NCI-H774 (cell line): ENCODE results near the gene ZGPAT.
"Not testable (repeated sequence)": the region's sequence is repeated elsewhere in the genome, so short reads cannot be mapped to it uniquely, and the experiment has no call there.

Experiments used
- DNase-seq: peaks from one replicate; lab custom pipeline; 2025; lab: John Stamatoyannopoulos, UW

Gene ZGPAT, protein sequence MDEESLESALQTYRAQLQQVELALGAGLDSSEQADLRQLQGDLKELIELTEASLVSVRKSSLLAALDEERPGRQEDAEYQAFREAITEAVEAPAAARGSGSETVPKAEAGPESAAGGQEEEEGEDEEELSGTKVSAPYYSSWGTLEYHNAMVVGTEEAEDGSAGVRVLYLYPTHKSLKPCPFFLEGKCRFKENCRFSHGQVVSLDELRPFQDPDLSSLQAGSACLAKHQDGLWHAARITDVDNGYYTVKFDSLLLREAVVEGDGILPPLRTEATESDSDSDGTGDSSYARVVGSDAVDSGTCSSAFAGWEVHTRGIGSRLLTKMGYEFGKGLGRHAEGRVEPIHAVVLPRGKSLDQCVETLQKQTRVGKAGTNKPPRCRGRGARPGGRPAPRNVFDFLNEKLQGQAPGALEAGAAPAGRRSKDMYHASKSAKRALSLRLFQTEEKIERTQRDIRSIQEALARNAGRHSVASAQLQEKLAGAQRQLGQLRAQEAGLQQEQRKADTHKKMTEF

DNA sequence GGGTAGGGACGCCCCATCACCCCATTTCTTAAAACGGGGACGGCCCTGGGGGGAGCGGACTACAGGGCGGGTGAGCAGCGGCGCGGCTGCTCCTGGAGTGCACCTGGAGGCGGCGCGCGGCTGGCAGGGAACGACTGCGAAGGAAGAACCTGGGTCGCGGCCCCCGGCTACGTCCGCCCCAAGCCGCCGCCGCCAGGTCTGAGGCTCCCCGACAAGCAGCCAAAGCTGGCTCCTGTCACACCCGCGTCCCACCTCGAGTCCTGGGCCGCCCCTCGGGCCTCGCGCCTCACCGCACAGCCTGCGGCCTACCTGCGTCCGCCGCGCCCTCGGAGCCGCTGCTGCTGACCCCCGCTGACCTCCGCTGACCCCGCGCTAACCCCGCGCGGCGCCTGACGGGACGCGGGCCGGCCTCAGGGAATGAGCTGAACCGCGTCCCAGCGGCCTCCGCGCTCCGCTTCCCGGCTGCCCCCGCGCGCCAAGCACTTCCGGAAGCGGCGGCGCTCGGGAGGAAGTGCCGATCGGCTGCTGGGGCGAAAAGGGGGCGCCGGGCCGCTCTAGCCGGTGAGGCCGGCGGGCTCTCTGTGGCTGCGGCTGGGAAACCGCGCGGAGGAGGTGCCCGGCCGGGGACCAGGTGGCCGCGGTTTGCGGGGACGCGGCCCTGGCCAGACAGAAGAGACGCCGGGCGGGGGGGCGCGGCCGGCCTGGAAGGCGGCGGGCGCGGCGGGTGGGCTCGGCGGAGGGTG lies at the start of gene ZGPAT, which contains the start of gene ARFRP1:
Gene ZGPAT (plus strand): TSS at position 482 of the 743 bp plus-strand sequence. CDS start 542 bp downstream, outside the sequence.
Gene ARFRP1 (minus strand): TSS at position 419 of the 743 bp plus-strand sequence. CDS start 885 bp downstream, outside the sequence.
- DNase-seq = peak; percentile 83

DNA sequence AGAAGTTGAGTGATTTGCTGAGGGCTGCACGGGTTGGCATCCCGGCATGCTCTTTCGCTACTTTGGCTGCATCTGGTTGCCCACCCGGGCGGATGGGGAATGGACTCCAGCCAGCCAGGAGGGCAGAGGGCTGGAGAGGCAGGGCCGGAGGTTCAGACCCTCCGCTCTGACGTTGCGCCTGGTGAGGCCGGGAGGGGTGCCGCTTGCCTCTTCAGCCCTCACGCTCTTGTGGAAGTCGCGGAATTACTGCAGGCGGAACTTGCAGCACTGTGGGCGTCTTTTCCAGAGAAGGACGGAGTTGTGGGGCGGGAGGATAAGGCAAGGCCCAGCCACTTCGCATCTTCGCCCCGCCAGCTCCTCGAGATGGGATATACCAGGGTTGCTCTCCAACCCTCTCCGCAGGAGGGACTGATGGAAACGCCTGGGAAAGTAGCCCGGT lies 49.1 kb upstream of the ZGPAT start:
- no peak for DNase-seq

DNA sequence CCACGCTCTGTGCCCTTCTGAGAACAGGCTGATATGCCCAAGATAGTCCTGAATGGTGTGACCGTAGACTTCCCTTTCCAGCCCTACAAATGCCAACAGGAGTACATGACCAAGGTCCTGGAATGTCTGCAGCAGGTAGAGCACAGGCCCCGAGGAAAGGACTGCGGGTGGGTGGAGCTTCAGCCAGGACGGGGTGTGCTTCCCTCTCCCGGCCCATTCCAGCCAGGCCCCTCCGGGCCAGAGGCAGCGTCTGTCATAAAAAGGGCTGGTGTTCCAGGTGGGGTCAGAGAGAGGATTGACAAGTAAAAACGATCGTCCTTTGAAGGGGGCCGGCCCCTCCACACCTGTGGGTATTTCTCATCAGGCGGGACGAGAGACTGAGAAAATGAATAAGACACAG lies 48.5 kb upstream of the ZGPAT start:
- no peak for DNase-seq

DNA sequence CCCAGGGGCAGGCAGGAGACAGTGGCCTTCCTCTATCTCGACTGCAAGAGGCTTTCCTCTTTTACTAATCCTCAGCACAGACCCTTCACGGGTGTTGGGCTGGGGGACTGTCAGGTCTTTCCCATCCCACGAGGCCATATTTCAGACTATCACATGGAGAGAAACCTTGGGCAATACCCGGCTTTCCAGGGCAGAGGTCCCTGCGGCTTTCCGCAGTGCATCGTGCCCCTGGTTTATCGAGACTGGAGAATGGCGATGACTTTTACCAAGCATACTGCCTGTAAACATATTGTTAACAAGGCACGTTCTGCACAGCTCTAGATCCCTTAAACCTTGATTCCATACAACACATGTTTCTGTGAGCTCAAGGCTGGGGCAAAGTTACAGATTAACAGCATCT lies 47.7 kb upstream of the ZGPAT start:
- DNase-seq = not testable (repeated sequence)

DNA sequence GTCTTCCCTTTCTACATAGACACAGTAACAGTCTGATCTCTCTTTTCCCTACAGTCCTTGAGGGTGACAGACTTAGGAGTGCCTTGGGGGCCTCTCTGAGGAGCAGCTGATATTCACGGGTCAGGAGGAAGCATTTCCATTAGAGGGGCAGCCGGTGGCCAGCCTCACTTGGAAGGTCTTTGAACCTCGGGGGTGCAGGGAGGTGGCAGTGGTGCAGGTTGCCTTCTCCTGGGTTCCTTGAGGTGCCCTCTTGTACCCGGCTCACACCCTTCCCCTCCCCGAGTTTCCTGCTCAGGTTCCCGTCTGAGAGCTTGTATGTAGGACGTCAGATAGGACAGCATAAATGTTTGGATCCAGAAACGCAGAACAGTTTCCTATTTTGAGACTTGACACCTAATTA lies 47.2 kb upstream of the ZGPAT start:
- DNase-seq = no peak

DNA sequence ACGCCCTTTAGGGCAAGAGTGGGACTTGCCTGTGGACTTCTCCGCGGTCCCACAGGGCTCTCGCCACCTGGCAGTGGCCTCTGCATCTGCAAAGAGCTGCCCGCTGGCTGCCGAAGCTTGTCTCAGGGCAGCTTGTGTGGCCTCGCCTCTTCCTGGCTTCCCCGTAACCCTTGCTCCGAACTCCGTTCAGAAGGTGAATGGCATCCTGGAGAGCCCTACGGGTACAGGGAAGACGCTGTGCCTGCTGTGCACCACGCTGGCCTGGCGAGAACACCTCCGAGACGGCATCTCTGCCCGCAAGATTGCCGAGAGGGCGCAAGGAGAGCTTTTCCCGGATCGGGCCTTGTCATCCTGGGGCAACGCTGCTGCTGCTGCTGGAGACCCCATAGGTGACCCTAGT lies 46.7 kb upstream of the ZGPAT start:
- no peak for DNase-seq

DNA sequence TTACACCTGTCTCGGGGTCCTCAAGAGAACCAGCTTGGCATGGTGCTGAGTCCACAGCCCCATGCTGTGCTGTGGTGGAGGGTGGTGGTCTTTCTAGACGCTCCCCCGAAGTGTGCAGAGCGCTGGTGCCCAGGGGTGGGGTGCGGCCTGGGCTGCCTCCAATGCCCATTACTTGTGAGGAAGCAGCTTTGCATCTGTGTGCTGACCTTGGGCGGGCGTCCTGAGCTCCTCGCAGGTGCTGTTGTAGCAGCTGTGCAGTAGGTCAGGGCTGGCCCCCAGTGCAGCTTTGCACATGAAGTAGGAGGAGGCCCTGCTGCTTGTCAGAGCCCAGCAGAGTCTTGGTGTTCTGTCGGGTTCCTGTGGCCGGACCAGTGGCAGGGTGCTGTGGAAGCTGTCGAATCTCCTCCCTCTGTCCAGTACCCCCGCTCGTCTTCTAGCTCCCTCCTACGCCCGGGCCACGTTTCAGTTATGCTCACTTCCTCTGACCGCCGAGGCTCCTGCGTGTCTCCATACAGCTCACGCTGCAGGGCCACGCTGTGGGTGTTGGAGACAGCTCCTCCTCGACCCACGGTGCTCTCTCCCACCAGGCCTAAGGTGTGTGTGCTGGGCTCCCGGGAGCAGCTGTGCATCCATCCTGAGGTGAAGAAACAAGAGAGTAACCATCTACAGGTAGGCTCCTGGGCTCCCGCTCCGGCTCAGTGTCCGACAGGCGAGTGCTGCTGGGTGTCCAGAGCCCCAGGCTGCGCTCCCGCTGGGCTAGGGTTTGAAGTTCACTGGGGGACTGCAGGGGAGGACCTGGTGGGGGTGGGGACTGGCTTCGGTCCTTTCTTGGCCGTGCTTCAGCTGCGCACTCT lies 45.7 kb upstream of the ZGPAT start:
- no peak for DNase-seq

DNA sequence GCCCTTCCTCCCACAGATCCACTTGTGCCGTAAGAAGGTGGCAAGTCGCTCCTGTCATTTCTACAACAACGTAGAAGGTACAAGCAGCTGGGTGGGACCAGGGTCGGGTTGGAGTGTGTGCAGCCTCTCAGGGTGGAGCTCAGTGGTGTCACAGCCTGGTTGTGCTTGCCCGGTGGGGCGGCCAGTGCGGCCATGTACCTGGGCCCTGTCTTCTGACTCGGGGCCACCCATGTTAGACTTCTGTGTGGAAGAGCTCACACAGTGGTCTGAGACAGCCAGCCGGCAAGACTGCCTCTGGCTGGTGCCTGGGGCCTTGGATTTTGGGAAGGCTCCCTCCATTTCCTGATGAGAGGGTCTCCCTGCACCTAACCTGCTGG lies 45.0 kb upstream of the ZGPAT start:
- DNase-seq = no peak

DNA sequence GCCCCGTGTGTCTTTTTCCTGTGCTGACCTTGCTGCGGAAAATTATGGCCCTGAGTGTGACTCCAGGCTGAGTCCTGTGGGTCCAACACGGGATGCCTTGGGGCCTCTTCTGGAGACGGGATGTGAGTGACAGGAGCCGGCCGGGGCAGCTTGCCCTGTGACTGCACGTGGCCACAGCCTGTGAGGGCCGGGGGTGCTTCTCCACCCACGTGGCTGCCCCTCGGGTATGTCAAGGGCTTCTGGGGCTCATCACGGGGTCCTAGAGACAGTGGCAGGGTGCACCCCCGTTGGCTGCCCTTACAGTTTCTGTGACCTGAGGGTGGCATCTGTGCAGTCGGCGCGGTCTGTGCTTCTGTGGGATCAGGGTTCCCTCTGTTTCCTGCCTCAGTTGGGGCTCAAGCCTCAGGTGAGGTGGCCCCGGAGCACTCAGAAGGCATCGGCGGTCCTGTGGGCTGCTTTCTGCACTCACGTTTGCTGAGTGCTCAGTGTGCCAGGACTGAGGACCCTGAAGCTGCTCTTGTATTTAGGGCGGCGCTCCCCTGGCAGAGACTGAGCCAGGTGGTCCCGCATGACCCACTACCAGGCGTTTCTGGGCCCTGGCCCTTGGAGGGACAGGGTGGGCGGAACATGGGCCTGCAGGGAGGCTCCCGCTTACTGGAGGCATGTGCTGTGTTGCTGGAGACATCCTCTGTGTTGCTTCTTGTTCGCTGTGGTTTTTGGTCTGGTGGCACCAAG lies 44.3 kb upstream of the ZGPAT start:
- DNase-seq = no peak

DNA sequence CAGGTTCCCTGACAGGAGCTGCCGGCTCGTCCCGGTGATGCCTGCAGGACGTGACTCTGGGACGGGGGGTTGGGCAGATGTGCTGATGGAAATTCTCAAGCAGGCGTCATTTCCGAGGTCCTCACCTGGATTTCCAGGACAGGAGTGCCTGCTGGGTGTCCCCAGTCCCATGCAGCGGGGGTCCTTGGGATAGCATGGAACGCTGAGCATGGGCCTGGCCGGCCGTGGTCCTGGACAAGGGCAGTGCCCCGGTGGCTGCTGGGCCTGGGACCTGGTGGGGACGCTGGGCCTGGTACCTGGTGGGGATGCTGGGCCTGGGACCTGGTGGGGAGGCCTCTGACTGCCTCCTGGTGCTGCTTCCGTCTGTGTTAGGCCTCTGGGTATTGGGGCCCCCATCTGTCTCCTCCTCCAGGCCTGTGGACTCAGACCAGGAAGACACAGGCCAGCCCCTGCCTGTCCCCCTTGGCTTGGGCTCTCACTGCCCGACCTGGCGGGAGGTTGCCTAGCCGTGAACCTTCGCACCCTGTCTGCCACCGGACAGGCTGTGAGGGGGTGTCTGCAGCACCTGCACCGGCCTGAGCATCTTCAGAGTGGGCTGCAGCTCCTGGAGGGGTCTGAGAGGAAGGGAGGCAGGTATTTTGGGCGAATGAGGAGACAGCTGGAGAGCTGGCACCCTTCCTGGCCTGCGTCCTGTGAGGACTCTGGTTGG lies 43.5 kb upstream of the ZGPAT start:
- no peak for DNase-seq

DNA sequence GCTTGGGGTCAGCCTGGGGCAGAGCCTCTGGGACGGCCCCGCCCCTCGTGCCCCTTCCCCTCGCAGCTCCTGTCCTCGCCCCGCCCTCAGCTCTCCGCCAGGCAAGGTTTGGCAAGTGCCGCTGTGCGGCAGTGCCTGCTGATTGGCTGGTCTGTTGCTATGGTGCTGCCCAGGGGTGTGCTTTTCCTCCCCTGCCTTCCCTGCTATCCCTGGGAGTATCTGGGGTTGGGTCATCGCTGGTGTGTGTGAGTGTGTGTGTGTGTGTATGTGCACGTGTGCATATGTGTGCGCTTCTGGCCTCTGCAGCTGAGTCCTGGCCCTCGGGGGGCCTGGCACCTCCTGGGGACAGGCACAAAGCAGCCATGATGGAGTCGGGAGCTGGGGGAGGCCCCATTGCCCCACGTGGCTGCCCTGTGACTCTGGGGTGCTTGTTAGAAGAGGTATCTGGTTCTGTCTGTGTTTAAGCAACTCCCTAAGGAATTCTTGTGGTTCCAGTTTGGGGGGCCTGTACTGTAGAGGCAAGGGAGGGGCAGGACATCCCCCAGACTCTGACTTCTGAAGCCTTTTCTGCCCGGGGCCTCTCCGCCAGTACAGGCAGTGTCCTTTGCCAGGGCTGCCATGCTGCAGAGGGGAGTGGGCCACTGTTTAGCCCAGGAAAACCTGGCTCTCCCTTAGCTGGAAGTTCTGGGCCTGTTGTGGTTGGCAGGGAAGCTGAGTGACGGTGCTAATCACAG lies 42.8 kb upstream of the ZGPAT start:
- DNase-seq = no peak

DNA sequence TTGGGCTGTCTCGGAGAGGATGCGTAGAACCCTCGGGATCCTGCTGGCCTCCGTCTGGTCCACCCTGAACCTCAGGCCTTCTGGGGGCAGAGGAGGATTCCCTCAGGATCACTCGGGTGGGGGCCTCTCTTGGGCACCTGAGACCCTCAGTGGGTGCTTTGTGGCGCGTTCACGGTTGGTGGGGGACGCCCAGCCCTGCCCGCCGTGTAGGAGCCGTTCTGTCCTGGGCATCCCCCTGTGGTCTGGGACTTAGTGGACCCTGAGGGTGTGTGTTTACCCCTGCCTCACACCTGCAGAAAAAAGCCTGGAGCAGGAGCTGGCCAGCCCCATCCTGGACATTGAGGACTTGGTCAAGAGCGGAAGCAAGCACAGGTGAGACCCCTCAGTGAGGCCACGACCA lies 42.1 kb upstream of the ZGPAT start:
- no peak for DNase-seq

DNA sequence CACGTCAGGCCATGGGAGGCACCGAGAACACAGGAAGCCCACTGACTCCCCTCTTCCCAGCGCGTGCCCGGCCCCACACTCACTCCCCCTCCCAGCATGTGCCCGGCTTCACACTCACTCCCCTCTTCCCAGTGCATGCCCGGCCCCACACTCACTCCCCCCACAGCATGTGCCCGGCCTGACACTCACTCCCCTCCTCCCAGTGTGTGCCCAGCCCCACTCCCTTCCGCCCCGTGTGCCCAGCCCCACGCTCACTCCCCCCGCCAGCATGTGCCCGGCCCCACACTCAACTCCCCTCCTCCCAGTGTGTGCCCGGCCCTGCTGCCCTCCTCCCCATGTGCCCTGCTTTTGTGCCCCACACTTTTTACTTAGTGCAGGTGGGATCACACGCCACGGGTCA lies 40.0 kb upstream of the ZGPAT start:
- no peak for DNase-seq

DNA sequence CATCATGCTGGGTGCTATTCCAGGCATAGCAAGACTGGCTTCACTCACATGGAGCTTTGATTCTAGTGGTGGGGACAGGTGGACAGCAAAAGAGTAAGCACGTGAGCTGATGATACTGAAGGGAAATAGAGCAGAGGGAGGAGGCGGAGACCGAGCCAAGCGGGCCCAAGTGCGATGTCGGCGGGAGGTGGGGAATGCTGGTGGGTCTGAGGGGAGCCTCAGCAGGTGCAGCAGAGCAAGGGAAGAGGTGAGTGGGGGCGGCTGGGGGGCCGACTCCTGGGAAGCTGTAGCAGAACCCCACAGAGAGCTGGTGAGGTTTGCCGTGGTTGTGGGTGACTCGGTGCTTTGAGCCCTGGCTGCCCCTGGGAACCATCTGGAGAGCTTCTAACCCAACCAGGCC lies 39.5 kb upstream of the ZGPAT start:
- DNase-seq = no peak

DNA sequence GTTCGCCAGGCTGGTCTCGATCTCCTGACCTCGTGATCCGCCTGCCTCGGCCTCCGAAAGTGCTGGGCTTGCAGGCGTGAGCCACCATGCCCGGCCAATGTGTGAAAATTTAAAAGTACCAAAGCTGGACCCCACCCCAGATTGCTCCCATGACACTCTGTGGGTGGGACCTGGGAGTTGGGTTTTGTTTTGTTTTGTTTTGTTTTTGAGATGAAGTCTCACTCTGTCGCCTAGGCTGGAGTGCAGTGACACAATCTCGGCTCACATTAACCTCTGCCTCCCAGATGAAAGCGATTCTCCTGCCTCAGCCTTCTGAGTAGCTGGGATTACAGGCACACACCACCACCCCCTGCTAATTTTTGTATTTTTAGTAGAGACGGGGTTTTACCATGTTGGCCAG lies 36.1 kb upstream of the ZGPAT start:
- not testable (repeated sequence) for DNase-seq

DNA sequence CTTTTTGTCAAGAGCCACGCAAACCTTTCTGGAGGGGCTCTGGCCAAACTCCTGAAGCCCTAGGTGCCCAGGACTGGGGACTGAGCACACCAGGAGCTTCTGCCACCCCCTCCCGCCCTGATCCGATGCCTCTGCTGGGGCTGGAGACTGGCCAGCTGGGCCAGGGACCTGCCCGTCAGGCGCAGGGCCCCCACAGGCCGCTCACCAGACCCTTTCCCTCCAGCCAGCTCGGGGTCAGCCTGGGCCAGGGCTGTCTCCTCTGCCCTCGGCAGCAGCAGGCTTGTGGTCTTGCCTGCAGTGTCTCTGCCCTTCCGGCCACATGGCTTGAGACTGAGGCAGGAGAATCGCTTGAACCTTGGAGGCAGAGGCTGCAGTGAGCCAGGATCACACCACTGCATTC lies 35.2 kb upstream of the ZGPAT start:
- DNase-seq = no peak

DNA sequence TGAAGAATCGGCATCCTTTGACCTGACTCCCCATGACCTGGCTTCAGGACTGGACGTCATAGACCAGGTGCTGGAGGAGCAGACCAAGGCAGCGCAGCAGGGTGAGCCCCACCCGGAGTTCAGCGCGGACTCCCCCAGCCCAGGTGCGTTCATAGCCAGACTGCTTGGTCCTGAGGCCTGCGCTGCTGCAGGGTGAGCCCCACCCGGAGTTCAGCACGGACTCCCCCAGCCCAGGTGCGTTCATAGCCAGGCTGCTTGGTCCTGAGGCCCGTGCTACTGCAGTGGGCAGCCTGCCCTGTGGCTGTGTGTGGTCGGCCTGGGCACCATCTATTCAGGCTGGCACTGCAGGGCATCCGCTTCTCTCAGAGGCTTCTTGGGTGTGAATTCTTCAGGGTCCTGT lies 33.9 kb upstream of the ZGPAT start:
- DNase-seq = no peak

DNA sequence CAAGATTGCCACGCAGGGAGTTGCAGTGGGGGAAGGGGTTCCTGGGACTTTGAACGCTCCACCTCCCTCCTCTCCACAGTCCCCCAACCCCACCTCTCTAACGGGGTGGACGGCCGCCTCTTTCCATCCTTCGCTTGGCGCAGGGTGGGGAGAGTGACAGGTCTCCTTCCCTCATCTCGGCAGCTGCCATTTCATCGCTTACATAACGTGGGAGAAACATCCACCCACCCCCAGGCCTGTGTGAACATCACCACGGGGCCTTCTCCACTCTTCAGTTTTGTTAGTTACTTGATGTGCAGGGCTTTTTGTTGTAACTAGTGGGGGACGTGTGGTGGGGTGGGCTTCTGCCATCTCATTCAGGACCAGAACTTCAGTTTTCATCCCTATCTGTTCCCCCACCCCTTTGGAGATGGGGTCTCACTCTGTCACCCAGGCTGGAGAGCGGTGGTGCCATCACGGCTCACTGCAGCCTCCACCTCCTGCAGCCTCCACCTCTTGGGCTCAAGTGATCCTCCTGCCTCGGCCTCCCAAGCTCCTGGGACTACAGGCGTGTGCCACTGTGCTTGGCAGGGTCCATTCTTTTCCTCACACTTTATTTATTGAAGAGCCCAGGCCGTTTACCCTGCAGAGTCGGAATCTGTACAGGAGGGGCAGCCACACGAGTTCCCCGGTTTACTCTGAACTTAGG lies 32.0 kb upstream of the ZGPAT start:
- DNase-seq = no peak

DNA sequence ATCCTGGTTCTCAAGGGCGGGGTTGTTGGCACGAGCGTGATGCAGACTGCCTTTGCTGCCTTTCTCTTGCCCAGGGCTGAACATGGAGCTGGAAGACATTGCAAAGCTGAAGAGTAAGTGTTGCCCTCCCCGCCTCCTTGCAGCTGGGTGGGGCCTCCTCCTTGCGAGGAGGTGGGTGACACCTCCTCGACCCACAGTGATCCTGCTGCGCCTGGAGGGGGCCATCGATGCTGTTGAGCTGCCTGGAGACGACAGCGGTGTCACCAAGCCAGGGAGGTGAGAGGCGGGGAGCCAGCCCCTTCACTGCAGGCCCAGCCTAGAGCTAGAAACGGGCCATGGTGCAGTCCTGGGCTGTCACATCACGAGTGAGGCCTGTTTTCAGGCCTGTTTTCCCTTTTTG lies 29.8 kb upstream of the ZGPAT start:
- no peak for DNase-seq
